ENCODE results near the gene PMVK.

DNA sequence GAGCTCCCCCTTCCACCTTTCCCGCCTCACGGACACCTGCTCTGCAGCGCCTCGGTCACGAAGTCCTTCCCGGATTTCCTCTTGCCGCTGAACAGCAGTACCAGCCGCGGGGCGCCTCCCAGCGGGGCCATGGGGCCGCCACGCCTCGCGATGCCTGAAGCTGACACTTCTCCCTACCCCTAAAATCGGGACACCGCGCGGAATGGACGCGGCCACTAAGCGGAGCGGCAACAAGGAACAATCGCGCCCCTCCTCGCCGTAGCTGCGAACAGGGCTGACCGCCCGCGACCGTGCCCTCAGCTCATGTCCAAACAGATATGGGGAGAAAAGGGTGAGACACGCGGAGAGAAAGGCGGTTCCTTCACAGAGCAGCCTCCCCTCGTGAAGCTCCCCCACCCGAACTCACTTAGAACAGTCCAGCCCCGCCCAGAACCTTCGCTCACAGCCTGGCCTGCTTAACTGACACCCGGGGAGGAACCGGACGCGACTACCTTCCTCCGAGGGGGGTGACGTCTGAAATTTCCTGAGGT, at the start of gene PMVK:
- TF ChIP-seq, protein P1, sequence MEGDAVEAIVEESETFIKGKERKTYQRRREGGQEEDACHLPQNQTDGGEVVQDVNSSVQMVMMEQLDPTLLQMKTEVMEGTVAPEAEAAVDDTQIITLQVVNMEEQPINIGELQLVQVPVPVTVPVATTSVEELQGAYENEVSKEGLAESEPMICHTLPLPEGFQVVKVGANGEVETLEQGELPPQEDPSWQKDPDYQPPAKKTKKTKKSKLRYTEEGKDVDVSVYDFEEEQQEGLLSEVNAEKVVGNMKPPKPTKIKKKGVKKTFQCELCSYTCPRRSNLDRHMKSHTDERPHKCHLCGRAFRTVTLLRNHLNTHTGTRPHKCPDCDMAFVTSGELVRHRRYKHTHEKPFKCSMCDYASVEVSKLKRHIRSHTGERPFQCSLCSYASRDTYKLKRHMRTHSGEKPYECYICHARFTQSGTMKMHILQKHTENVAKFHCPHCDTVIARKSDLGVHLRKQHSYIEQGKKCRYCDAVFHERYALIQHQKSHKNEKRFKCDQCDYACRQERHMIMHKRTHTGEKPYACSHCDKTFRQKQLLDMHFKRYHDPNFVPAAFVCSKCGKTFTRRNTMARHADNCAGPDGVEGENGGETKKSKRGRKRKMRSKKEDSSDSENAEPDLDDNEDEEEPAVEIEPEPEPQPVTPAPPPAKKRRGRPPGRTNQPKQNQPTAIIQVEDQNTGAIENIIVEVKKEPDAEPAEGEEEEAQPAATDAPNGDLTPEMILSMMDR (IDR thresholded peaks at IDR 0.05), result peak; percentile 29 to 55 (median 46)
- TF ChIP-seq POLR2A (IDR thresholded peaks at IDR 0.05), result peak; percentile 58 to 69
